Mesothelial cell of epicardium (in vitro differentiated cells): ENCODE data around the gene C16orf74. TPM values are rescaled to one million over a fixed set of nuclear protein-coding genes. Genes with fewer than 3 reads are reported as not detected.

Experiments
- DNase-seq, 2 experiments: peaks; one replicate each; pipeline ENCODE4 v3.0.0; 2021; ENCODE audit warnings: low spot score in 2 of 2; ENCODE audit not compliant: unreplicated experiment in 2 of 2
- H3K27ac Mint-ChIP-seq: 2 replicates; pipeline ENCODE4 v1.8.0; 2021; ENCODE audit warnings: mixed read lengths
- H3K27me3 Mint-ChIP-seq: 2 replicates; pipeline ENCODE4 v1.8.0; 2021; ENCODE audit warnings: low read depth, mixed read lengths
- H3K36me3 Mint-ChIP-seq: 2 replicates; pipeline ENCODE4 v1.8.0; 2021; ENCODE audit warnings: mixed read lengths
- H3K4me1 Mint-ChIP-seq: 2 replicates; pipeline ENCODE4 v1.8.0; 2021; ENCODE audit warnings: mixed read lengths
- H3K4me3 Mint-ChIP-seq: 2 replicates; pipeline ENCODE4 v1.8.0; 2021; ENCODE audit warnings: mild to moderate bottlenecking, moderate library complexity, mixed read lengths
- H3K9me3 Mint-ChIP-seq: 2 replicates; pipeline ENCODE4 v1.8.0; 2021; ENCODE audit warnings: mixed read lengths
- CTCF ChIP-seq: fragments of 200-600 bp; sonication (generic); IDR thresholded peaks from one replicate; pipeline ENCODE4 v1.5.0; 2021; ENCODE audit warnings: antibody characterized with exemption; ENCODE audit not compliant: unreplicated experiment
- total RNA-seq: library from RNA; stranded (reverse); gene quantifications from 3 replicates; pipeline ENCODE4 v1.2.1, GENCODE V29; 2021

C16orf74 gene
- total RNA-seq, 1 donor from 2014 or later: 12.1 TPM

DNA sequence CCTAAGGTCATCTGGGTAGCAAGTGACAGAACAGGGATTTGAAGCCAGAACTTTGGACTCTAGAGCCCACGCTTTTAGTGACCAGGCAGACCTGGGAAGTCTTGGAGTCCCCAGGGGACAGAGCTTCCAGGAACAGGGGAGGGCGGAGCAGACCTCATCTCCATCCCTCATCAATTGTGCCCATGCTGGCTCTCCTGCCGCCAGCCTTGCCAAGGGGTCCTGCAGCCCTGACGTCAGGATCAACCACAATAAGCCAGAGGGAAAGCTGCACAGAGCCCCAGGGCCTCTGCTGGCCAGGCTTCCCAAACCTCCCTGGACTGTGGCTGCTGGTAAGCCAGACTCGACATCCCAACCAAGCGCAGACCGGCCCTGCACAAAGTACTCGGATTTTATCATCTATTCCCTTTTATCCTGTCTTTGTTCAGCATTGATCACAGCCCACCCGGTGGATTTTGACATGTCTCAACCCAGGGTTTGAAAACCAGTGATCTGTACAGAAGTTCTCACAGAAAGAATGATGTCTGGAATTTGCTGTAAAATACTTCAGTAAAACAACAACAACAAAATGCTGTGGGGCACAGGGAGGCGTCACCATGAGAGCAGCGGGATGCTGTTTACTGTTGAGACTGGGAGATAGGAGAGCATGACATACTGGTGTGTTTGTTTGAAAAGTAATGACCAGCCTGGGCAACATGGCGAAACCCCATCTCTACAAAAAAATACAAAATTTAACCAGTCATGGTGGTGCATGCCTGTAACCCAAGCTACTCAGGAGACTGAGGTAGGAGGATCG is 11.8 kb downstream of the C16orf74 start:
- Mint-ChIP-seq H3K9me3 (no peaks in the 10 kb centered on the region), H3K4me3 (no peak overlapping the region), H3K4me1 (no peaks in the 10 kb centered on the region), H3K36me3 (peaks cover 9% of the 10 kb centered on the region), H3K27ac (no peak overlapping the region), H3K27me3 (no peaks in the 10 kb centered on the region)
- no peak for TF ChIP-seq CTCF
- DNase-seq: no peak

GRCh38 chr16:85736921-85737320 is 14.0 kb downstream of the C16orf74 start:
- Mint-ChIP-seq H3K27me3 (no peaks in the 10 kb centered on the region), H3K4me1 (no peaks in the 10 kb centered on the region), H3K27ac (no peak overlapping the region), H3K36me3 (peaks cover 9% of the 10 kb centered on the region), H3K4me3 (no peak overlapping the region), H3K9me3 (no peaks in the 10 kb centered on the region)
- no peak for TF ChIP-seq CTCF
- DNase-seq: no peak

DNA sequence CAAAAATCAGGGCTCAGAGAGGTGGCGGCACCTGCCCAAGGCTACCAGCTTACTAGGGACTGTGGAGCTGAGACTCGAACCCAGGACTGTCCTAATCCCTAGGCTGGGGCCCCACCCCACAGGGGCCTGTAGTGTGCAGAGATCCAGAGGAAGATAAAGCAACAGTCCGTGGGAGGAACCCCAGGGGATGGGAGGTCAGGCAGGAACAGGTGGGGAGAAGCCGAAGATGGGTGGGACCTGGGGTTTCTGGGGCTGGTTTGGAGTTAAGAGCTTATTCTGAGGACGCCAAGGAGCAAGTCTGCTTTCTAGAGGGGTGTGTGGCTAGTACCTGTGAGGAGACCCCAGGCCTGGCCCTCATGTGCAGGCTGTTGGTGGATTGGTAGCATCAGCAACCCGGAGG is 14.9 kb downstream of the C16orf74 start:
- Mint-ChIP-seq H3K36me3 (peaks cover 7% of the 10 kb centered on the region), H3K27me3 (no peaks in the 10 kb centered on the region), H3K4me1 (peaks cover 2% of the 10 kb centered on the region), H3K9me3 (no peaks in the 10 kb centered on the region), H3K4me3 (no peak overlapping the region), H3K27ac (no peak overlapping the region)
- no peak for DNase-seq
- no peak for TF ChIP-seq CTCF

DNA sequence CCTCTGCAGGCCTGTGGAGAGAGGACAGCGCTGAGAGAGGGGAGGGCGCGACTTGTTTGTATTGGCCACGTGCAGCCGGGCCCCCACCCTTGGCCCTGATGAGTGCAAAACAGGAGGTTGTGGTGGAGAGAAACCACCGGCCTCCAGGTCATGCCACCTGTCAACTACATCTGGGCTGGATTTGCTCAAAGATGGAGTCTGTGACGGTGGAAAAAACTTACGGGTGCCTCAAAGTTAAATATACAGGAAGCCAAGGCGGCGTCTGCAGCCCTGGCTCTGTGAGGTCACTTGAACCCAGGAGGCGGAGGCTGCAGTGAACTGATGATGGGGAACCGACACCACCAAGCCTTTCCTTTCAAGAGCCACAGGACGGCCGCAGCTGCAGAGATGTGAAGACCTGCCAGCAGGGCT is 15.7 kb downstream of the C16orf74 start:
- Mint-ChIP-seq H3K36me3 (peaks cover 4% of the 10 kb centered on the region), H3K9me3 (no peaks in the 10 kb centered on the region), H3K27ac (no peak overlapping the region), H3K4me3 (no peak overlapping the region), H3K27me3 (no peaks in the 10 kb centered on the region), H3K4me1 (peaks cover 3% of the 10 kb centered on the region)
- no peak for DNase-seq
- no peak for TF ChIP-seq CTCF

- Mint-ChIP-seq H3K27ac (no peak overlapping the region), H3K36me3 (peaks cover 4% of the 10 kb centered on the region), H3K4me1 (peaks cover 6% of the 10 kb centered on the region), H3K9me3 (no peaks in the 10 kb centered on the region), H3K4me3 (no peak overlapping the region), H3K27me3 (no peaks in the 10 kb centered on the region)
- no peak for DNase-seq
- no peak for TF ChIP-seq CTCF
Measured at GRCh38 chr16:85734311-85735017, 16.4 kb downstream of the C16orf74 start.
